ENCODE results near the gene STK26.
"Not testable (repeated sequence)": the region's sequence is repeated elsewhere in the genome, so short reads cannot be mapped to it uniquely, and the experiment has no call there.

Gene STK26

GRCh38 chrX:132040066-132040465 is 17.0 kb downstream of the STK26 start:
- no peak for DNase-seq

- DNase-seq: no peak
These were observed 17.9 kb downstream of the STK26 start for GRCh38 chrX:132041015-132041414.

DNA sequence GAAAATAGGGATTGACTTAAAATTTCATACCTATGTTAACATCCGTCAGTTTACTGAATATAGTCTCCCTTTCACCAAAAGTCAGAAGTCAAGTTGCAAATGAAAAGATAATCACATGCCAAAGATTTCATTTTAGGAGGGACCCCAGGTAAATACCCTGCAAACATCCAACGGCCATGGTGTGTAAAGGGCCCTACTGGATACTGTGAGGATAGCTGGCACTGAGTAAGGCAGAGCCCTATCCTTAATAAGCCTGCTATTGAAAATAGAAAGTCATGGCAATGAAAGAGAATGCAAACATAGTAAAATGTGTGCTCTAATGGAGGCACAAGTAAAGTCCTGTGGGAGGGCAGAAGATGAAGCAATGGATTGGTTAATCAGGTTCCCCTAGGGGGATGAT is 20.9 kb downstream of the STK26 start:
- DNase-seq: no peak

DNA sequence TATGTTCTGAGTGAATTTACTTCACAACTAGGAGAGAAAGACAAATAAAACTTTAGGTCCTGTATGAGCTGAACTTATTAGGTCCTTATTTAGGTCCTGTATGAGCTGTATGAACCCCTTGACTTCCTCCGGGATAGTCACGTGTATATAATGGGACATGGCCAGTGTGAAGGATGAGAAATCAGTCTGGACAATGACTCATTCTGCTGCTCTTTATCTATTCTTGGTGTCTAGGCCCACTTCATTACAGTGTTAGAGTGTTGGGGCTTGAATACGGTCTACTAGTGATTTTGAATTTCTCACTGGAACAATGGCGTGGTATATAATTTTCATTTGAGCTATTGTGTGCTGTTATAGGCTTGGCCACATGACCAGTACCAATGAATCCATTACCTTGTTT is 21.9 kb downstream of the STK26 start:
- DNase-seq: no peak

DNA sequence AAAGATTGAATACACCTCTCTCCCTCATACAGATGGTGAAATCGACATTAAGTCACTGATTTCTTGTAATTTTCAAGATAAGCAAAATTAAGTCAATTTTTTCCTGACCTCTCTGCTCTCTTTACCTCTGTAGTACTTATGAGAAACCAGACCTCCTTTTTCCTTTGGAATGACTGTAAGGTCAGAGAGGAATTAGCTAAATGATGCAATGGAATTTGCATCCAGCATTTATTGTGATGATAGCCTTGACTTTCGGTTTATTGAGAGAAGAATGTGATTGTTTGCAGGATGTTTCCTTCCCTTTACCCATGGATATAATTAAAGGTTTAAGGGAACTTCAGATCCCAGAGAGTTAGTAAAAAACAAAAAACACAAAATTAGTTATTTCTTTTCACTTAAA is 22.4 kb downstream of the STK26 start:
- no peak for DNase-seq

- no peak for DNase-seq
These were observed 23.4 kb downstream of the STK26 start for GRCh38 chrX:132046533-132046932.

GRCh38 chrX:132051778-132052177 is 28.7 kb downstream of the STK26 start:
- not testable (repeated sequence) for DNase-seq

GRCh38 chrX:132058050-132058449 is 34.9 kb downstream of the STK26 start:
- DNase-seq: no peak

GRCh38 chrX:132058975-132059374 is 35.9 kb downstream of the STK26 start:
- no peak for DNase-seq

DNA sequence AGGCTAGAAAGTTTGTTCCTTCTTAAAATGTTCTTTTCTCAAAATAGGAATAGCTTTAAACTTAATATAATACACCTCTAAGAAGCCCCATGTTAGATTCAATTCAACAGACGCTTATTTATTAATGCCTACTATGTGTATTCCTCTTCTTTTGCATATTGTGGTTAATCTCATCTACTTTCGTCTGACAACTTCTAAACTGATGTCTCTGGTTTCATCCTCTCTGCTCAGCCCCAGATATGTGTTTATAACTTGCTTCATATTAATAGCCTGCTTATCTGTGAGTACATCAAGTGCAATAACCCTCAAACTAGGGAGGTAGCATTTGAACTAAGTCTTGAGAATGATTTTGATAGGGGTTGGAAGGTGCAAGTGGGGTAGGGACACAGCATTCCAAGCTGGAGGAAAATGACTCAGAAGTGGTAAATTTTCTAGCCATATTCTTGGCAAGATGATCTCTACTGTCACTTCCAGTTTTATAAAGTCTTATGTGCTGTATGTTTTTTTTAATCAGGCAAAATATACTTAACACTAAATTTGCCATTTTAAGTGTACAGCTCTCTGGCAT is 37.0 kb downstream of the STK26 start:
- DNase-seq: no peak

DNA sequence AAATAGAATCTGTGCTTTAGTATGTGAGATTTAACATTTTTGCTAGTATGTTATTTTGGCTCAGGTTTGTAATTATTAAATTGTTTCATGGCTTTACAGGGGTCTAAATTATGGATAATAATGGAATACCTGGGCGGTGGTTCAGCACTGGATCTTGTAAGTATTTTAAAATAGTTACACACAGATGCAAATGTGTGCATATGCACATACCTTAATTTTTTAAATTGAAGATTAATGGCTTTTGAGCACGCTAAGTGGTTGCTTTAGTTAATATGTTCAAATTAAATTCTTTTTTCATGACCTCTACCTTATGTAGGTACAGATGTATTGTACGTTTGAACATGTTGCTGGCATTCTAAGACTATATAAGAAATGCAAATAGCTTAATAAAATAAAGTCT is 40.2 kb downstream of the STK26 start:
- no peak for DNase-seq

DNA sequence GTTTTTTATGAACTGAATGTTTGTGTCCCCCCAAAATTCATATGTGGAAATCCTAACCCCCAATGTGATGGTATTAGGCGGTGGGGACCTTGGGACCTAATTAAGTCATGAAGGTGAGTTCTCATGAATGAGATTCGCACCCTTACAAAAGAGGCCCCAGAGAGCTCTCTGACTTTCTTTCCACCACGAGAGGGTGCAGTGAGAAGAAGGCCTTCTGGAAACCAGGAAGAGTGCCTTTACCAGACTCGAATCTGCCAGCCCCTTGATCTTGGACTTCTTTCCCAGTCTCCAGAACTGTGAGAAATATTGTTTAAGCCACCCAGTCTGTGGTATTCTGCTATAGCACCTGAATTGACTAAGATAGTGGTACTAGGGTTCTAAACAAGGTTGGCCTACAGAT is 40.8 kb downstream of the STK26 start:
- DNase-seq: no peak

- no peak for DNase-seq
These were observed 45.3 kb downstream of the STK26 start for GRCh38 chrX:132068405-132068804.

DNA sequence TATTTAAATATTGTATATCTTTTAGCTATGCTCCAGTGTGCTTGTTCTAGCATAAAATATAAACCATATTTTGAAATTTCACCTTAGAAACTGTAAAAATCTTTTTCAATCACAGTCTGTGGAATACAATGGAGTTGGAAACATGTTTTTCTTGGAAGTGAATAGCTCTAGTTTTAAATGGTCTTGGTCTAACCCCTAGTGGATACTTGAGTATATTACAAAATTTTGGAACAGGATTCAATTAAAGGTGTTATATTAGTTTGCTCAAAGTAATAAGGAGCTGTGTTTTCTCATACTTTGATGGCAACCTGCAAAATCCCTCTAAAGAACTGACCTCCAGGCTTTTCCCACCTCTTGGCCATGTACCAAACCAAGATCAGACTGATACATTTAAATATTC is 48.2 kb downstream of the STK26 start:
- no peak for DNase-seq

GRCh38 chrX:132077414-132077813 is 54.3 kb downstream of the STK26 start:
- DNase-seq: no peak

DNA sequence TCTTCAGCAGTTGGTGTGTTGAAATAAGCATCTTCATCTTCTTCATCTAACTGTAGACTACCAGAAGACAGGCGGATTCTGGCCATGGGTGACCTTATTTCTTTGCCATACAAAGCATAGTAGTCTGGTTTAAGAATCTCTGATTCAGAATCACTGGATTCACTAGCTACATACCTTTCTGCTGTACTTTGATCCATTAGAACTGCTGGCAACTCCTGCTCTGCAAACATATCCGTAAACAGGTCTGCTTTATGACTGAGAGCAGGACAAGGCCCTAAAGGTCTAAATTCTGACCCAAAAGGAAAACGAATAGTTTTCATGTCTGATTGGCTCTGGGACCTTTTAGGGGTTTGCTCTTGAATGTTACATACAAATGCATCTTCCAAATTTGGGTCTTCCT is 54.8 kb downstream of the STK26 start:
- DNase-seq: no peak

GRCh38 chrX:132085786-132086185 is 62.7 kb downstream of the STK26 start:
- no peak for DNase-seq

- no peak for DNase-seq
These were observed 63.6 kb downstream of the STK26 start for GRCh38 chrX:132086672-132087071.

- no peak for DNase-seq
These were observed 65.8 kb downstream of the STK26 start for GRCh38 chrX:132088864-132089263.

GRCh38 chrX:132090403-132091159 is 67.5 kb downstream of the STK26 start:
- no peak for DNase-seq

DNA sequence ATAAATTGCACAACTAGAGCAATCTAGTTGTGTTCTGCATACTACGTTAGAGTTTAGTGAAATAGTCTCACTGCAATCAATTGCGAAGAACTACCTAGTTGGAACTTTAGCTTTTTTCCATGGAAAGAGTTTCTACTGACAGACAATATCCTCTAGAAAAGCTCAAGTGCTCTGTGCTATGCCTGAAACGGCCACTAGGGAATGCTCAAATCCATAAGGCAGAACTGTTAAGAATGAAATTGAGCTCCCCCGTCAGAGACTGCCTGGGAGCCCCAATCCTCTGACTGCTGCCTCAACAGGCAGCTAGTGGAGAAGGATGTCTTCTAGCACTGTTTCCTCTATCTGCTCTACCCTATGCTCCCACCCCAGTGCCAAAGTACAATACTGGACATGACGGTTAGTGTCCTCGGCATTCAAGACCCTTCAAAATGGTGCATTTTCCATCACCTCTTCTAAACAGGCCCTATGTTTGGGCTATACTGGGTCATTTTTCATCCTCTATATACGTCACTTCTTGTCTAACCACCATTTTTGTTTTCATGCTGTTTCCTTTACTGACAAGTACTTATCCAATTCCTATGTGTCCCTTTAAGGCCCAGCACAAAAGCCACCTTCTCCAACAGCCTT is 69.5 kb downstream of the STK26 start:
- DNase-seq: peak; percentile 38

DNA sequence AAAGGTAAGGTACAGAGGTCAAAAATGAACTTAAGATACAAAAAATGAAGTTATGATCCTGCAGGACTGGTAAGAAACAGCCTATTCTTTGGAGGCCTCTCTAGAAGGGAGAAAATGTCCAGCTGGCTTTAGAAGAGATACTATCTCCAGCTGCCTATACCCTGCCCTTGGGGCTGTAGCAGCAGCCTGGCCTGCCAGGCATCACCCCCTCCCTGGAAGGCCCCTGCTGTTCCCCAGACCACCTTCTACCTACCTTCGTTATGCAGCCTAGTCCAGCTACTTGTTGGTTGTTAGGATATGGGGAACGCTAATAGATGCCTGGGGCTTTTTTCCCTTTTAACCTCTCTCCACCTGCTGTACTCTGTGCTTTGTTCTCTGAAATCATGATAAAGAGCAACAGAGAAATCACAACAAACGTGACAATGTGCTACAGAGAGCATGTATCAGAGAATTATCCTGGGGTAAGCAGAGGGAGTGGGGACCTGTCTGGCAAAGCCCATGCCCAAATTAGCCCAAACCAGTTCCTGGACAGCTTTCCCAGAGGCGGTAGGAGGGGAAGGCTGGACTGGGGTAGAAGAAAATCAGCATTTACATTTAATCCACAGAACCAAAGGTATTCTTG is 70.2 kb downstream of the STK26 start:
- no peak for DNase-seq

GRCh38 chrX:132094164-132094563 is 71.1 kb downstream of the STK26 start:
- no peak for DNase-seq

DNA sequence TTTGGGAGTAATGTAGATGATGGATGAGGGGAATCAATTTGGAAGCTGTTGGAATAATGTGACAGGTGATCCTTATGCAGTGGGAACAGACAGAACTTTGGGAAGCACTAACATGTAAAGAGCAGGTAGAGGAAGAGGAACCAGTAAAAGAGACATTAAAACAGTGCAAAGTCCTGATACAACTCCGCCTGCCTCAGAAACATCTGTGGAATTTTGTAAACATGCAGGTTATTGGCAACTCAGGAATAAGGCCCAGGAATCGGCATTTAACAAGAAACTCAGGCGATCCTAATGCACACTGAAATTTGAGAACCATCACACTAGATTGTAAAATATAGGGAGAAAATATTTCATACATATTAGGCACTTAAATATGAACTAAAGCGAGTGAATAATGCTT is 75.6 kb downstream of the STK26 start:
- not testable (repeated sequence) for DNase-seq

Data from activated T-cell treated with anti-CD3 and anti-CD28 coated beads, Interleukin-2, amount 50 U/mL, for 1 hour (primary cell).